Liver (tissue), 9 donors: ENCODE measurements around the gene SMG7. TPM values are rescaled to one million over a fixed set of nuclear protein-coding genes. Genes with fewer than 3 reads are reported as not detected.

Experiments
- DNase-seq: peaks from one replicate; pipeline ENCODE4 v3.0.0-alpha.2; 2017; ENCODE audit warnings: low spot score
- H3K27ac ChIP-seq, 2 donors: one replicate each; pipeline ENCODE4 v1.7.0; 2013; ENCODE audit warnings: inconsistent platforms in 2 of 2, low read length in 2 of 2, control low read depth in 1 of 2, low read depth in 1 of 2, mild to moderate bottlenecking in 1 of 2
- H3K27me3 ChIP-seq, 4 donors: one replicate each; pipeline versions ENCODE4 v1.6.1 to v1.7.0; 2013; ENCODE audit warnings: low read length in 3 of 4, inconsistent platforms in 1 of 4, mild to moderate bottlenecking in 1 of 4, moderate library complexity in 1 of 4; ENCODE audit not compliant: control insufficient read depth in 4 of 4, insufficient read depth in 4 of 4
- H3K36me3 ChIP-seq, 4 donors: one replicate each; pipeline versions ENCODE4 v1.6.1 to v1.7.0; 2013; ENCODE audit warnings: low read length in 3 of 4, mild to moderate bottlenecking in 3 of 4, low read depth in 1 of 4, moderate library complexity in 1 of 4; ENCODE audit not compliant: control insufficient read depth in 4 of 4, insufficient read depth in 3 of 4
- H3K4me1 ChIP-seq, 4 donors: one replicate each; pipeline versions ENCODE4 v1.6.1 to v1.7.0; 2013; ENCODE audit warnings: low read length in 3 of 4, mild to moderate bottlenecking in 3 of 4, moderate library complexity in 1 of 4; ENCODE audit not compliant: control insufficient read depth in 4 of 4, insufficient read depth in 4 of 4
- H3K4me3 ChIP-seq, 3 donors: one replicate each; pipeline versions ENCODE4 v1.6.1 to v1.7.0; 2013; ENCODE audit warnings: low read length in 3 of 3, control low read depth in 1 of 3, low read depth in 1 of 3, mild to moderate bottlenecking in 1 of 3
- H3K9ac ChIP-seq, 2 donors: one replicate each; pipeline ENCODE4 v1.7.0; 2013; ENCODE audit warnings: low read length in 2 of 2, mild to moderate bottlenecking in 2 of 2, moderate library complexity in 2 of 2, control low read depth in 1 of 2, low read depth in 1 of 2
- H3K9me3 ChIP-seq, 4 donors: one replicate each; pipeline versions ENCODE4 v1.6.1 to v1.7.0; 2013; ENCODE audit warnings: low read length in 3 of 4; ENCODE audit not compliant: control insufficient read depth in 4 of 4
- EGR1 ChIP-seq, 2 donors: IDR thresholded peaks; 2 replicates each; pipeline ENCODE4 v1.6.1; 2016 to 2018; ENCODE audit warnings: antibody characterized with exemption in 2 of 2, low read depth in 2 of 2
- FOXA1 ChIP-seq: IDR thresholded peaks from 2 replicates; pipeline ENCODE4 v1.6.1; 2016; ENCODE audit warnings: antibody characterized with exemption
- FOXA2 ChIP-seq: IDR thresholded peaks from 2 replicates; pipeline ENCODE4 v1.6.1; 2016; ENCODE audit warnings: antibody characterized with exemption
- GABPA ChIP-seq, 2 donors: IDR thresholded peaks in 1 of 2; conservative IDR thresholded peaks in 1 of 2; 2 replicates each; pipeline ENCODE4 v1.6.1; 2016; ENCODE audit warnings: antibody characterized with exemption in 2 of 2, mild to moderate bottlenecking in 1 of 2, moderate library complexity in 1 of 2
- HNF4A ChIP-seq, 2 donors: conservative IDR thresholded peaks; 2 replicates each; pipeline ENCODE4 v1.6.1; 2016; ENCODE audit warnings: antibody characterized with exemption in 2 of 2, mild to moderate bottlenecking in 2 of 2
- HNF4G ChIP-seq: IDR thresholded peaks from 2 replicates; pipeline ENCODE4 v1.6.1; 2016; ENCODE audit warnings: antibody characterized with exemption
- NR2F2 ChIP-seq: IDR thresholded peaks from 2 replicates; pipeline ENCODE4 v1.6.1; 2016; ENCODE audit warnings: antibody characterized with exemption
- RAD21 ChIP-seq, 2 donors: IDR thresholded peaks; 2 replicates each; pipeline ENCODE4 v1.6.1; 2016; ENCODE audit warnings: antibody characterized with exemption in 2 of 2, mild to moderate bottlenecking in 2 of 2
- RXRA ChIP-seq, 2 donors: IDR thresholded peaks; 2 replicates each; pipeline ENCODE4 v1.6.1; 2017 to 2018; ENCODE audit warnings: antibody characterized with exemption in 2 of 2, mild to moderate bottlenecking in 1 of 2
- SP1 ChIP-seq: IDR thresholded peaks from 2 replicates; pipeline ENCODE4 v1.6.1; 2018; ENCODE audit warnings: antibody characterized with exemption, mild to moderate bottlenecking
- TAF1 ChIP-seq: conservative IDR thresholded peaks from 2 replicates; pipeline ENCODE4 v1.6.1; 2016; ENCODE audit warnings: antibody characterized with exemption, mild to moderate bottlenecking
- YY1 ChIP-seq: IDR thresholded peaks from 2 replicates; pipeline ENCODE4 v1.6.1; 2016; ENCODE audit warnings: antibody characterized with exemption, mild to moderate bottlenecking
- WGBS: extraction: QIAGEN DNeasy Blood & Tissue Kit; methylation state at CpG from one replicate; pipeline ENCODE4 v1.1.7; 2013; 5-methylcytosine and 5-hydroxymethylcytosine counted together
- polyA plus RNA-seq, 2 donors: library from polyadenylated mRNA; stranded (reverse) in 1 of 2; unstranded in 1 of 2; fragments of 200-250 nt in 1 of 2; fragments of >200 nt in 1 of 2; fragmentation: Nextera tagmentation in 1 of 2; extraction: Ambion mirVana in 1 of 2; gene quantifications; one replicate each; pipeline versions ENCODE4 v1.2.1 to v1.2.3, GENCODE V29; 2013 to 2015
- total RNA-seq, 2 donors: library from RNA; depleted of rRNA; stranded (reverse); fragments of >200 nt; gene quantifications; one replicate each; pipeline ENCODE4 v1.2.3, GENCODE V29; 2014
- TF ChIP-seq, protein P1 (sequence below): IDR thresholded peaks from 2 replicates; pipeline ENCODE4 v1.6.1; 2016; ENCODE audit warnings: antibody characterized with exemption
- TF ChIP-seq, protein P2 (sequence below): fragments of 150-350 bp; IDR thresholded peaks from 2 replicates; pipeline ENCODE4 v1.5.1; 2017; ENCODE audit warnings: improper control_type of control experiment, low read depth, low read length; ENCODE audit not compliant: missing input control
- TF ChIP-seq, protein P3 (sequence below): IDR thresholded peaks from 2 replicates; pipeline ENCODE4 v1.6.1; 2016; ENCODE audit warnings: antibody characterized with exemption, mild to moderate bottlenecking
- TF ChIP-seq, protein P4 (sequence below): IDR thresholded peaks from 2 replicates; pipeline ENCODE4 v1.6.1; 2016; ENCODE audit warnings: antibody characterized with exemption
- TF ChIP-seq, protein P5 (sequence below): IDR thresholded peaks from 2 replicates; pipeline ENCODE4 v1.6.1; 2016; ENCODE audit warnings: antibody characterized with exemption
- donor health status: healthy.
- donor health status: healthy.
- donor health status: healthy.
- donor health status: healthy.
- donor health status: healthy.

Gene SMG7
- total and polyA plus RNA-seq, 4 donors: 9.5 to 28.7 (median 13.6) TPM

DNA sequence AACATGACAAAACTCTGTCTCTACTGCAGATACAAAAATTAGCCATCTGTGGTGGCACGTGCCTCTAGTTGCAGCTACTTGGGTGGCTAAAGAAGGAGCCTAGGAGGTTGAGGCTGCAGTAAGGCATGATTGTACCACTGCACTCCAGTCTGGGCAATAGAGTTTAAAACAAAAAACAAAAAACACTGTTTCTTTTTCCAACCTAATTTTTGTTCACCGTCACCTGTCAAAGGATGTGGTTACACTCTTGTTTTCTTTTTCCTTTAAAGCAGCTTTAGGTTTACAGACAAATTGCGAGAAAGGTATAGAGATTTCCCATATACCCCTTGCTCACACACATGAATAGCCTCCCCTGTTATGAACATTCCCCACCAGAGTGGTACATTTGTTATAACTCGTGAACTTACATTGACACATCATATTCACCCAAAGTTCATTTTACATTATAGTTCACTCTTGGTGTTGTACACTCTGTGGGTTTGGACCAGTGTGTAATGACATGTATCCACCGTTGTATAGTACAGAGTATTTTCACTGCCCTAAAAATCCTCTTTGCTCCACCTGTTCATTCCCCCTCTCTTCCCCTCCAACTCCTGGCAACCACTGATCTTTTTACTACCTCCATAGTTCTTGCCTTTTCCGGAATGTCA lies 26.2 kb downstream of the SMG7 start:
- H3K9me3 ChIP-seq: no peaks in the 10 kb centered on the region
- no peak for TF ChIP-seq YY1
- no peak for TF ChIP-seq GABPA (IDR thresholded peaks at IDR 0.05 in 1 of 2, conservative IDR thresholded peaks at IDR 0.05 in 1 of 2)
- TF ChIP-seq, protein P1, sequence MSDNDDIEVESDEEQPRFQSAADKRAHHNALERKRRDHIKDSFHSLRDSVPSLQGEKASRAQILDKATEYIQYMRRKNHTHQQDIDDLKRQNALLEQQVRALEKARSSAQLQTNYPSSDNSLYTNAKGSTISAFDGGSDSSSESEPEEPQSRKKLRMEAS: no peak
- TF ChIP-seq TAF1: no peak
- TF ChIP-seq EGR1 (IDR thresholded peaks at IDR 0.05; ENCODE audit: low read depth in 2 of 2): no peak
- TF ChIP-seq, protein P2, sequence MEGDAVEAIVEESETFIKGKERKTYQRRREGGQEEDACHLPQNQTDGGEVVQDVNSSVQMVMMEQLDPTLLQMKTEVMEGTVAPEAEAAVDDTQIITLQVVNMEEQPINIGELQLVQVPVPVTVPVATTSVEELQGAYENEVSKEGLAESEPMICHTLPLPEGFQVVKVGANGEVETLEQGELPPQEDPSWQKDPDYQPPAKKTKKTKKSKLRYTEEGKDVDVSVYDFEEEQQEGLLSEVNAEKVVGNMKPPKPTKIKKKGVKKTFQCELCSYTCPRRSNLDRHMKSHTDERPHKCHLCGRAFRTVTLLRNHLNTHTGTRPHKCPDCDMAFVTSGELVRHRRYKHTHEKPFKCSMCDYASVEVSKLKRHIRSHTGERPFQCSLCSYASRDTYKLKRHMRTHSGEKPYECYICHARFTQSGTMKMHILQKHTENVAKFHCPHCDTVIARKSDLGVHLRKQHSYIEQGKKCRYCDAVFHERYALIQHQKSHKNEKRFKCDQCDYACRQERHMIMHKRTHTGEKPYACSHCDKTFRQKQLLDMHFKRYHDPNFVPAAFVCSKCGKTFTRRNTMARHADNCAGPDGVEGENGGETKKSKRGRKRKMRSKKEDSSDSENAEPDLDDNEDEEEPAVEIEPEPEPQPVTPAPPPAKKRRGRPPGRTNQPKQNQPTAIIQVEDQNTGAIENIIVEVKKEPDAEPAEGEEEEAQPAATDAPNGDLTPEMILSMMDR: no peak
- no peak for TF ChIP-seq FOXA1
- no peak for TF ChIP-seq HNF4A (conservative IDR thresholded peaks at IDR 0.05)
- no peak for TF ChIP-seq FOXA2
- TF ChIP-seq, protein P3, sequence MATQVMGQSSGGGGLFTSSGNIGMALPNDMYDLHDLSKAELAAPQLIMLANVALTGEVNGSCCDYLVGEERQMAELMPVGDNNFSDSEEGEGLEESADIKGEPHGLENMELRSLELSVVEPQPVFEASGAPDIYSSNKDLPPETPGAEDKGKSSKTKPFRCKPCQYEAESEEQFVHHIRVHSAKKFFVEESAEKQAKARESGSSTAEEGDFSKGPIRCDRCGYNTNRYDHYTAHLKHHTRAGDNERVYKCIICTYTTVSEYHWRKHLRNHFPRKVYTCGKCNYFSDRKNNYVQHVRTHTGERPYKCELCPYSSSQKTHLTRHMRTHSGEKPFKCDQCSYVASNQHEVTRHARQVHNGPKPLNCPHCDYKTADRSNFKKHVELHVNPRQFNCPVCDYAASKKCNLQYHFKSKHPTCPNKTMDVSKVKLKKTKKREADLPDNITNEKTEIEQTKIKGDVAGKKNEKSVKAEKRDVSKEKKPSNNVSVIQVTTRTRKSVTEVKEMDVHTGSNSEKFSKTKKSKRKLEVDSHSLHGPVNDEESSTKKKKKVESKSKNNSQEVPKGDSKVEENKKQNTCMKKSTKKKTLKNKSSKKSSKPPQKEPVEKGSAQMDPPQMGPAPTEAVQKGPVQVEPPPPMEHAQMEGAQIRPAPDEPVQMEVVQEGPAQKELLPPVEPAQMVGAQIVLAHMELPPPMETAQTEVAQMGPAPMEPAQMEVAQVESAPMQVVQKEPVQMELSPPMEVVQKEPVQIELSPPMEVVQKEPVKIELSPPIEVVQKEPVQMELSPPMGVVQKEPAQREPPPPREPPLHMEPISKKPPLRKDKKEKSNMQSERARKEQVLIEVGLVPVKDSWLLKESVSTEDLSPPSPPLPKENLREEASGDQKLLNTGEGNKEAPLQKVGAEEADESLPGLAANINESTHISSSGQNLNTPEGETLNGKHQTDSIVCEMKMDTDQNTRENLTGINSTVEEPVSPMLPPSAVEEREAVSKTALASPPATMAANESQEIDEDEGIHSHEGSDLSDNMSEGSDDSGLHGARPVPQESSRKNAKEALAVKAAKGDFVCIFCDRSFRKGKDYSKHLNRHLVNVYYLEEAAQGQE: no peak
- TF ChIP-seq RXRA (IDR thresholded peaks at IDR 0.05): no peak
- TF ChIP-seq SP1: no peak
- TF ChIP-seq, protein P4, sequence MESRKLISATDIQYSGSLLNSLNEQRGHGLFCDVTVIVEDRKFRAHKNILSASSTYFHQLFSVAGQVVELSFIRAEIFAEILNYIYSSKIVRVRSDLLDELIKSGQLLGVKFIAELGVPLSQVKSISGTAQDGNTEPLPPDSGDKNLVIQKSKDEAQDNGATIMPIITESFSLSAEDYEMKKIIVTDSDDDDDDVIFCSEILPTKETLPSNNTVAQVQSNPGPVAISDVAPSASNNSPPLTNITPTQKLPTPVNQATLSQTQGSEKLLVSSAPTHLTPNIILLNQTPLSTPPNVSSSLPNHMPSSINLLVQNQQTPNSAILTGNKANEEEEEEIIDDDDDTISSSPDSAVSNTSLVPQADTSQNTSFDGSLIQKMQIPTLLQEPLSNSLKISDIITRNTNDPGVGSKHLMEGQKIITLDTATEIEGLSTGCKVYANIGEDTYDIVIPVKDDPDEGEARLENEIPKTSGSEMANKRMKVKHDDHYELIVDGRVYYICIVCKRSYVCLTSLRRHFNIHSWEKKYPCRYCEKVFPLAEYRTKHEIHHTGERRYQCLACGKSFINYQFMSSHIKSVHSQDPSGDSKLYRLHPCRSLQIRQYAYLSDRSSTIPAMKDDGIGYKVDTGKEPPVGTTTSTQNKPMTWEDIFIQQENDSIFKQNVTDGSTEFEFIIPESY: no peak
- TF ChIP-seq, protein P5, sequence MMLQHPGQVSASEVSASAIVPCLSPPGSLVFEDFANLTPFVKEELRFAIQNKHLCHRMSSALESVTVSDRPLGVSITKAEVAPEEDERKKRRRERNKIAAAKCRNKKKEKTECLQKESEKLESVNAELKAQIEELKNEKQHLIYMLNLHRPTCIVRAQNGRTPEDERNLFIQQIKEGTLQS: no peak
- no peak for TF ChIP-seq RAD21 (IDR thresholded peaks at IDR 0.05)
- no peak for TF ChIP-seq HNF4G
- TF ChIP-seq NR2F2: no peak
- no peak overlapping the region for H3K27ac ChIP-seq
- 92% methylated on average over 6 of the region's 6 CpGs for WGBS
- H3K36me3 ChIP-seq: no peaks in the 10 kb centered on the region
- no peak overlapping the region for H3K4me3 ChIP-seq
- H3K27me3 ChIP-seq: no peaks in the 10 kb centered on the region
- DNase-seq: no peak
- no peak overlapping the region for H3K9ac ChIP-seq
- peaks cover 2 to 5% (median 3%) of the 10 kb centered on the region in 4 donors for H3K4me1 ChIP-seq
